ENCODE data around the gene CAMKMT.
A peak's percentile ranks its signal among the peaks of the same experiment; 100 is the strongest.

DNA sequence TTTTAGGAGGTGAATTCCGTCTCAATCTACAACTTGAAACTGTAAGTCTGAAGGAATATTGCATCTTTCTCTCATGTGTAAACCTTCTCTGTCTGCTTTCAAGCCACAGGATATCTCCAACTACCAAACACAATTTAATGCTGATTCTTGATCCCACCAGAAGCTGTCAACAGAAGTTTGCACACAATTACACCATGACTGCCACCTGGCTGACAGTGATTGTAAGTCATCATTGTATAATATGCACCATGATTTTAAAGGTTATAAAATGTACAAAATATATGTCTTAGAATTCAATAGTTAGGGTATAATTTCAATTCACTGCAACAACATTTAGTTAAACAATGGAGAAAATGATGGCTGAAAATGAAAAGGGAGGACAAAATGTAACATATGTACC lies 18.9 kb upstream of the CAMKMT start:
- TF ChIP-seq, protein P1, sequence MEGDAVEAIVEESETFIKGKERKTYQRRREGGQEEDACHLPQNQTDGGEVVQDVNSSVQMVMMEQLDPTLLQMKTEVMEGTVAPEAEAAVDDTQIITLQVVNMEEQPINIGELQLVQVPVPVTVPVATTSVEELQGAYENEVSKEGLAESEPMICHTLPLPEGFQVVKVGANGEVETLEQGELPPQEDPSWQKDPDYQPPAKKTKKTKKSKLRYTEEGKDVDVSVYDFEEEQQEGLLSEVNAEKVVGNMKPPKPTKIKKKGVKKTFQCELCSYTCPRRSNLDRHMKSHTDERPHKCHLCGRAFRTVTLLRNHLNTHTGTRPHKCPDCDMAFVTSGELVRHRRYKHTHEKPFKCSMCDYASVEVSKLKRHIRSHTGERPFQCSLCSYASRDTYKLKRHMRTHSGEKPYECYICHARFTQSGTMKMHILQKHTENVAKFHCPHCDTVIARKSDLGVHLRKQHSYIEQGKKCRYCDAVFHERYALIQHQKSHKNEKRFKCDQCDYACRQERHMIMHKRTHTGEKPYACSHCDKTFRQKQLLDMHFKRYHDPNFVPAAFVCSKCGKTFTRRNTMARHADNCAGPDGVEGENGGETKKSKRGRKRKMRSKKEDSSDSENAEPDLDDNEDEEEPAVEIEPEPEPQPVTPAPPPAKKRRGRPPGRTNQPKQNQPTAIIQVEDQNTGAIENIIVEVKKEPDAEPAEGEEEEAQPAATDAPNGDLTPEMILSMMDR (IDR thresholded peaks at IDR 0.05; ENCODE audit: insufficient read depth, low read length, poor library complexity, severe bottlenecking), result peak; percentile 36
- no peak for TF ChIP-seq EZH2phosphoT487 (conservative IDR thresholded peaks at IDR 0.05; ENCODE audit: low read length)
